Smooth muscle cell (in vitro differentiated cells): ENCODE measurements around the gene LRRC73. TPM values are rescaled to one million over a fixed set of nuclear protein-coding genes. Genes with fewer than 3 reads are reported as not detected.
"Not testable (repeated sequence)": the region's sequence is repeated elsewhere in the genome, so short reads cannot be mapped to it uniquely, and the experiment has no call there.

Experiments used
- DNase-seq: peaks from one replicate; lab custom pipeline; 2025; ENCODE audit not compliant: unreplicated experiment; lab: John Stamatoyannopoulos, UW
- H2AFZ ChIP-seq: fragments of 200-600 bp; sonication (generic); 2 replicates; pipeline ENCODE4 v1.6.0; 2016; ENCODE audit warnings: antibody characterized with exemption, low read depth, mild to moderate bottlenecking
- H3F3A ChIP-seq: fragments of 200-600 bp; sonication (generic); 2 replicates; pipeline ENCODE4 v1.6.0; 2017; ENCODE audit warnings: antibody characterized with exemption, low read depth
- H3K27ac ChIP-seq: fragments of 200-600 bp; sonication (generic); 2 replicates; pipeline ENCODE4 v1.5.1; 2016; ENCODE audit warnings: low read depth, mild to moderate bottlenecking
- H3K27me3 ChIP-seq: fragments of 200-600 bp; sonication (generic); 2 replicates; pipeline ENCODE4 v1.6.1; 2016; ENCODE audit warnings: low read depth, mild to moderate bottlenecking
- H3K36me3 ChIP-seq: fragments of 200-600 bp; sonication (generic); 2 replicates; pipeline ENCODE4 v1.5.1; 2016; ENCODE audit warnings: low read depth
- H3K4me1 ChIP-seq: fragments of 200-600 bp; sonication (generic); 2 replicates; pipeline ENCODE4 v1.5.1; 2016; ENCODE audit warnings: low read depth
- H3K4me2 ChIP-seq: fragments of 200-600 bp; sonication (generic); 2 replicates; pipeline ENCODE4 v1.6.0; 2016; ENCODE audit warnings: mild to moderate bottlenecking
- H3K4me3 ChIP-seq: fragments of 200-600 bp; sonication (generic); 2 replicates; pipeline ENCODE4 v1.5.1; 2016; ENCODE audit warnings: mild to moderate bottlenecking
- H3K79me2 ChIP-seq: fragments of 200-600 bp; sonication (generic); 2 replicates; pipeline ENCODE4 v1.6.0; 2016; ENCODE audit warnings: low read depth, mild to moderate bottlenecking
- H3K9ac ChIP-seq: fragments of 200-600 bp; sonication (generic); 2 replicates; pipeline ENCODE4 v1.6.0; 2016; ENCODE audit warnings: low read depth
- H3K9me3 ChIP-seq: fragments of 200-600 bp; sonication (generic); replicated peaks from 2 replicates; pipeline ENCODE4 v1.5.1; 2016; ENCODE audit warnings: low read depth
- H4K20me1 ChIP-seq: fragments of 200-600 bp; sonication (generic); 2 replicates; pipeline ENCODE4 v1.6.0; 2016; ENCODE audit warnings: low read depth
- CTCF ChIP-seq: fragments of 200-600 bp; sonication (generic); IDR thresholded peaks from 2 replicates; pipeline ENCODE4 v1.5.1; 2017; ENCODE audit warnings: borderline replicate concordance, mild to moderate bottlenecking, antibody characterized with exemption; ENCODE audit not compliant: insufficient read depth, poor library complexity, severe bottlenecking
- WGBS: methylation state at CpG from one replicate; pipeline ENCODE4 v1.1.7; 2016; ENCODE audit warnings: low lambda C conversion rate; 5-methylcytosine and 5-hydroxymethylcytosine counted together
- polyA plus RNA-seq: library from polyadenylated mRNA; unstranded; fragments of >200 nt; fragmentation: Nextera tagmentation; extraction: Ambion mirVana; gene quantifications from 2 replicates; pipeline ENCODE4 v1.2.1, GENCODE V29; 2016
- total RNA-seq: library from RNA; depleted of rRNA; stranded (reverse); fragments of >200 nt; gene quantifications from 2 replicates; pipeline ENCODE4 v1.2.3, GENCODE V29; 2014

LRRC73 gene
- total and polyA plus RNA-seq, 2 experiments from 2014 or later, result 2.1 to 2.2 TPM

- WGBS, result 80% methylated on average over 13 of the region's 13 CpGs
- H3F3A ChIP-seq, result no peaks in the 10 kb centered on the region
- H3K4me3 ChIP-seq, result no peak overlapping the region
- no peak overlapping the region for H3K4me2 ChIP-seq
- H3K36me3 ChIP-seq, result no peaks in the 10 kb centered on the region
- no peak for TF ChIP-seq CTCF
- no peaks in the 10 kb centered on the region for H3K79me2 ChIP-seq
- H3K9me3 ChIP-seq, result no peaks in the 10 kb centered on the region
- no peaks in the 10 kb centered on the region for H3K27me3 ChIP-seq
- no peak overlapping the region for H3K9ac ChIP-seq
- no peak overlapping the region for H3K27ac ChIP-seq
- no peak for DNase-seq
- H4K20me1 ChIP-seq, result no peaks in the 10 kb centered on the region
- no peak overlapping the region for H2AFZ ChIP-seq
- H3K4me1 ChIP-seq, result no peaks in the 10 kb centered on the region
Observed at GRCh38 chr6:43468748-43469681, 41.1 kb downstream of the LRRC73 start.

GRCh38 chr6:43468240-43468639, 41.9 kb downstream of the LRRC73 start:
- 91% methylated on average over 4 of the region's 4 CpGs for WGBS
- no peak for DNase-seq
- no peaks in the 10 kb centered on the region for H3K79me2 ChIP-seq
- H3K4me1 ChIP-seq, result no peaks in the 10 kb centered on the region
- H3K4me3 ChIP-seq, result no peak overlapping the region
- no peaks in the 10 kb centered on the region for H3K9me3 ChIP-seq
- TF ChIP-seq CTCF, result no peak
- H3K36me3 ChIP-seq, result no peaks in the 10 kb centered on the region
- no peaks in the 10 kb centered on the region for H4K20me1 ChIP-seq
- H3K27me3 ChIP-seq, result no peaks in the 10 kb centered on the region
- H2AFZ ChIP-seq, result no peak overlapping the region
- no peak overlapping the region for H3K4me2 ChIP-seq
- no peaks in the 10 kb centered on the region for H3F3A ChIP-seq
- H3K9ac ChIP-seq, result no peak overlapping the region
- no peak overlapping the region for H3K27ac ChIP-seq

- 69% methylated on average over 4 of the region's 4 CpGs for WGBS
- Histone ChIP-seq H3K36me3 (no peaks in the 10 kb centered on the region), H3K4me2 (no peak overlapping the region), H3K79me2 (no peaks in the 10 kb centered on the region), H3K27me3 (no peaks in the 10 kb centered on the region), H4K20me1 (no peaks in the 10 kb centered on the region), H3K4me1 (no peaks in the 10 kb centered on the region), H3K27ac (no peak overlapping the region), H3F3A (no peaks in the 10 kb centered on the region), H3K4me3 (no peak overlapping the region), H3K9me3 (no peaks in the 10 kb centered on the region), H2AFZ (no peak overlapping the region), H3K9ac (no peak overlapping the region)
- TF ChIP-seq CTCF, result no peak
- DNase-seq, result no peak
Observed at GRCh38 chr6:43467752-43468151, 42.4 kb downstream of the LRRC73 start.

GRCh38 chr6:43467265-43467664, 42.9 kb downstream of the LRRC73 start:
- H3K27ac ChIP-seq, H3K4me2 ChIP-seq, H3K79me2 ChIP-seq, H4K20me1 ChIP-seq, DNase-seq, H3K9me3 ChIP-seq, H2AFZ ChIP-seq, H3K9ac ChIP-seq, H3K36me3 ChIP-seq, H3F3A ChIP-seq, H3K27me3 ChIP-seq, H3K4me3 ChIP-seq, H3K4me1 ChIP-seq: not testable (repeated sequence)
- 82% methylated on average over 5 of the region's 5 CpGs for WGBS
